ENCODE measurements around the gene MFAP3L. TPM values are rescaled to one million over a fixed set of nuclear protein-coding genes. Genes with fewer than 3 reads are reported as not detected.

Gene MFAP3L
- total RNA-seq, 2 donors from 2014 or later: 2.4 to 4.7 TPM

- Histone ChIP-seq H3K36me3 (no peaks in the 10 kb centered on the region), H3K27ac (no peak overlapping the region), H3K27me3 (no peaks in the 10 kb centered on the region), H3K9me3 (no peaks in the 10 kb centered on the region), H3K9ac (ENCODE audit: low read depth in 2 of 2, low read length in 2 of 2) (no peak overlapping the region), H3K4me1 (no peaks in the 10 kb centered on the region), H3K4me3 (no peak overlapping the region)
- DNase-seq: no peak
- no peak for TF ChIP-seq CTCF (IDR thresholded peaks at IDR 0.05)
- intact Hi-C loops (cut with DNase I): no loop called here
Measured at GRCh38 chr4:170011921-170012628, 14.1 kb downstream of the MFAP3L start.

- Histone ChIP-seq H3K4me1 (no peaks in the 10 kb centered on the region), H3K36me3 (no peaks in the 10 kb centered on the region), H3K27ac (no peak overlapping the region), H3K9ac (ENCODE audit: low read depth in 2 of 2, low read length in 2 of 2) (no peak overlapping the region), H3K27me3 (no peaks in the 10 kb centered on the region), H3K4me3 (no peak overlapping the region), H3K9me3 (no peaks in the 10 kb centered on the region)
- intact Hi-C loops (cut with DNase I): no loop called here
- TF ChIP-seq CTCF (IDR thresholded peaks at IDR 0.05): no peak
- no peak for DNase-seq
Measured at GRCh38 chr4:170009291-170009690, 16.9 kb downstream of the MFAP3L start.

- H3K4me1 ChIP-seq: no peaks in the 10 kb centered on the region
- no peaks in the 10 kb centered on the region for H3K9me3 ChIP-seq
- intact Hi-C loops (cut with DNase I): no loop called here
- no peaks in the 10 kb centered on the region for H3K36me3 ChIP-seq
- no peak overlapping the region for H3K27ac ChIP-seq
- H3K9ac ChIP-seq (ENCODE audit: low read depth in 2 of 2, low read length in 2 of 2): no peak overlapping the region
- DNase-seq: no peak
- H3K27me3 ChIP-seq: no peaks in the 10 kb centered on the region
- no peak for TF ChIP-seq CTCF (IDR thresholded peaks at IDR 0.05)
- no peak overlapping the region for H3K4me3 ChIP-seq
Measured at GRCh38 chr4:170008801-170009200, 17.4 kb downstream of the MFAP3L start.

GRCh38 chr4:170008371-170008770, 17.8 kb downstream of the MFAP3L start:
- Histone ChIP-seq H3K27me3 (no peaks in the 10 kb centered on the region), H3K4me3 (no peak overlapping the region), H3K9ac (ENCODE audit: low read depth in 2 of 2, low read length in 2 of 2) (no peak overlapping the region), H3K4me1 (no peaks in the 10 kb centered on the region), H3K9me3 (no peaks in the 10 kb centered on the region), H3K36me3 (no peaks in the 10 kb centered on the region), H3K27ac (no peak overlapping the region)
- intact Hi-C loops (cut with DNase I): no loop called here
- no peak for DNase-seq
- no peak for TF ChIP-seq CTCF (IDR thresholded peaks at IDR 0.05)

- intact Hi-C loops (cut with DNase I): no loop called here
- no peaks in the 10 kb centered on the region for H3K9me3 ChIP-seq
- no peaks in the 10 kb centered on the region for H3K4me1 ChIP-seq
- H3K36me3 ChIP-seq: no peaks in the 10 kb centered on the region
- H3K9ac ChIP-seq (ENCODE audit: low read depth in 2 of 2, low read length in 2 of 2): no peak overlapping the region
- H3K27me3 ChIP-seq: no peaks in the 10 kb centered on the region
- no peak overlapping the region for H3K4me3 ChIP-seq
- no peak for TF ChIP-seq CTCF (IDR thresholded peaks at IDR 0.05)
- no peak for DNase-seq
- no peak overlapping the region for H3K27ac ChIP-seq
Measured at GRCh38 chr4:170007113-170007512, 19.1 kb downstream of the MFAP3L start.

All from colonic mucosa (tissue), 4 donors.